Ovary (tissue), 9 donors: ENCODE measurements around the gene CDK4. TPM values are rescaled to one million over a fixed set of nuclear protein-coding genes. Genes with fewer than 3 reads are reported as not detected.

Source experiments
- DNase-seq, 5 donors: peaks; one replicate each; pipeline ENCODE4 v3.0.0-alpha.2; 2019 to 2020
- H3K27ac ChIP-seq, 2 donors: fragments of 200-600 bp; one replicate each; pipeline versions ENCODE4 v1.5.1 to v1.8.0; 2019 to 2022
- H3K27me3 ChIP-seq: fragments of 200-600 bp; one replicate; pipeline ENCODE4 v1.8.0; 2022
- H3K36me3 ChIP-seq: fragments of 200-600 bp; sonication (generic); one replicate; pipeline ENCODE4 v1.5.1; 2019
- H3K4me1 ChIP-seq: one replicate; pipeline ENCODE4 v1.8.1; 2013; ENCODE audit warnings: mild to moderate bottlenecking, moderate library complexity; ENCODE audit not compliant: insufficient read depth
- H3K4me3 ChIP-seq: fragments of 200-600 bp; sonication (generic); one replicate; pipeline ENCODE4 v1.5.1; 2017
- H3K9me3 ChIP-seq, 2 donors: fragments of 200-600 bp in 1 of 2; sonication (generic) in 1 of 2; one replicate each; pipeline versions ENCODE4 v1.5.1 to v1.8.1; 2013 to 2019; ENCODE audit warnings: mild to moderate bottlenecking in 1 of 2, moderate library complexity in 1 of 2
- CTCF ChIP-seq, 3 donors: fragments of 450-650 bp in 2 of 3; fragments of 200-600 bp in 1 of 3; IDR thresholded peaks; one replicate each; pipeline versions ENCODE4 v1.5.1 to v1.8.0; 2016 to 2022; ENCODE audit warnings: antibody characterized with exemption in 3 of 3, mild to moderate bottlenecking in 1 of 3
- EP300 ChIP-seq: sonication (generic); formaldehyde crosslinking; IDR thresholded peaks from one replicate; pipeline ENCODE4 v1.6.1; 2017; ENCODE audit warnings: antibody characterized with exemption
- POLR2A ChIP-seq: fragments of 450-650 bp; IDR thresholded peaks from one replicate; pipeline ENCODE4 v1.6.1; 2017; ENCODE audit warnings: antibody characterized with exemption, mild to moderate bottlenecking, moderate library complexity
- WGBS, 3 donors: extraction: QIAGEN DNeasy Blood & Tissue Kit in 1 of 3; methylation state at CpG; one replicate each; pipeline versions ENCODE4 v1.1.5 to v1.1.7; 2013 to 2017; 5-methylcytosine and 5-hydroxymethylcytosine counted together
- intact Hi-C, 4 donors: fragments of 100-400 bp; cut with DNase I; formaldehyde crosslinking; loops; one replicate each; pipeline versions ENCODE4 v1.11.0 to v1.15.1; 2022 to 2023
- polyA plus RNA-seq, 2 donors: library from polyadenylated mRNA; stranded (reverse); fragments of 200-250 nt in 1 of 2; fragments of 350-450 nt in 1 of 2; fragmentation: Illumina TruSeq in 1 of 2; extraction: RNeasy Lipid Tissue Mini Kit (QIAGEN cat#74804) in 1 of 2; gene quantifications; one replicate each; pipeline ENCODE4 v1.2.3, GENCODE V29; 2013 to 2014
- total RNA-seq, 7 donors: library from RNA; depleted of rRNA in 2 of 7; stranded (reverse); fragments of >200 nt in 2 of 7; fragmentation: NEBNext Ultra II Directional in 3 of 7; extraction: Animal tissue kit (Norgen Biotek cat#: 25700) in 3 of 7; gene quantifications; one replicate each; pipeline versions ENCODE4 v1.1.0 to v1.2.4, GENCODE V29; 2016 to 2023
- donor health status: DM: no; HTN: no; CAD: no; lungs with moderate emphysema.
- donor health status: DM: no; HTN: no; CAD: no.
- donor health status: Bipolar disorder and iron deficiency.
- donor health status: DM: yes; HTN: yes; CAD: no.
- donor health status: DM: no; HTN: no; CAD: no.
- donor health status: DM: yes; HTN: yes; CAD: no.

CDK4 gene
- total and polyA plus RNA-seq, 9 donors = 82.7 to 175 (median 122) TPM

GRCh38 chr12:57767305-57767698 lies 15.2 kb upstream of the CDK4 start:
- intact Hi-C loops = no loop called here
- TF ChIP-seq EP300 (no peak), POLR2A (no peak), CTCF (IDR thresholded peaks at IDR 0.05) (no peak)

GRCh38 chr12:57766464-57767304 lies 14.6 kb upstream of the CDK4 start, which contains the start of gene CYP27B1:
Gene CYP27B1 (minus strand): TSS chr12:57767078. CDS start chr12:57767041, 37 bp downstream.
- H3K36me3 ChIP-seq = no peaks in the 10 kb centered on the region
- intact Hi-C loops = no loop called here
- no peaks in the 10 kb centered on the region for H3K27me3 ChIP-seq
- peak in 3 of 5 donors; percentile 59 to 68 (median 67) for DNase-seq
- peak within 1 kb of the TSS; percentile 2 for H3K4me3 ChIP-seq
- TF ChIP-seq CTCF (IDR thresholded peaks at IDR 0.05) (no peak), POLR2A (no peak), EP300 (no peak)
- 3% methylated on average over 32 to 38 of the region's 38 CpGs for WGBS, 3 donors
- no peaks in the 10 kb centered on the region for H3K9me3 ChIP-seq
- H3K4me1 ChIP-seq = peaks cover 14% of the 10 kb centered on the region
- H3K27ac ChIP-seq = no peak within 1 kb of the TSS

More at GRCh38 chr12:57767305-57767698, 15.2 kb upstream of the CDK4 start:
- Histone ChIP-seq H3K36me3 (no peaks in the 10 kb centered on the region), H3K9me3 (no peaks in the 10 kb centered on the region), H3K27ac (no peak overlapping the region), H3K4me1 (peaks cover 14% of the 10 kb centered on the region), H3K27me3 (no peaks in the 10 kb centered on the region), H3K4me3 (no peak overlapping the region)
- DNase-seq = no peak

GRCh38 chr12:57765698-57766463 lies 13.8 kb upstream of the CDK4 start:
- Histone ChIP-seq H3K27ac (no peak overlapping the region), H3K4me3 (peak overlapping the region; percentile 2), H3K27me3 (no peaks in the 10 kb centered on the region), H3K9me3 (no peaks in the 10 kb centered on the region), H3K4me1 (peaks cover 12% of the 10 kb centered on the region), H3K36me3 (no peaks in the 10 kb centered on the region)
- intact Hi-C loops = no loop called here
- TF ChIP-seq POLR2A (no peak), CTCF (IDR thresholded peaks at IDR 0.05) (no peak), EP300 (no peak)
- WGBS, 3 donors = 2 to 4% (median 2%) methylated on average over 20 to 40 of the region's 40 CpGs
- no peak for DNase-seq

- H3K4me3 ChIP-seq = peak overlapping the region; percentile 6
- WGBS, 3 donors = 1 to 2% (median 2%) methylated on average over 57 to 60 of the region's 60 CpGs
- H3K27ac ChIP-seq = no peak overlapping the region
- intact Hi-C loops = no loop called here
- H3K4me1 ChIP-seq = peaks cover 12% of the 10 kb centered on the region
- no peaks in the 10 kb centered on the region for H3K27me3 ChIP-seq
- TF ChIP-seq POLR2A = no peak
- TF ChIP-seq EP300 = no peak
- TF ChIP-seq CTCF (IDR thresholded peaks at IDR 0.05) = no peak
- no peaks in the 10 kb centered on the region for H3K9me3 ChIP-seq
- DNase-seq = no peak
- no peaks in the 10 kb centered on the region for H3K36me3 ChIP-seq
Measured at GRCh38 chr12:57765003-57765697, 13.0 kb upstream of the CDK4 start.
